HepG2 (cell line): ENCODE measurements around the gene CD4. TPM values are rescaled to one million over a fixed set of nuclear protein-coding genes. Genes with fewer than 3 reads are reported as not detected.

Experiments used
- AHDC1 ChIP-seq: sonication (generic); formaldehyde crosslinking; IDR thresholded peaks from 2 replicates; pipeline ENCODE4 v1.5.1; 2020; ENCODE audit warnings: mild to moderate bottlenecking, missing genetic modification reagents, borderline replicate concordance
- CBX2 ChIP-seq, 2 experiments: fragments of 200-600 bp in 1 of 2; sonication (generic); formaldehyde crosslinking in 1 of 2; IDR thresholded peaks; 2 replicates each; pipeline versions ENCODE4 v1.7.0 to v1.8.1; 2018 to 2022; ENCODE audit warnings: low read depth in 2 of 2, low read length in 1 of 2, mild to moderate bottlenecking in 1 of 2, missing genetic modification reagents in 1 of 2
- KDM4B ChIP-seq: sonication (generic); formaldehyde crosslinking; IDR thresholded peaks from 2 replicates; pipeline ENCODE4 v1.4.0; 2020; ENCODE audit warnings: missing genetic modification reagents
- PTBP1 ChIP-seq: fragments of 200-400 bp; formaldehyde crosslinking; IDR thresholded peaks from 2 replicates; pipeline ENCODE4 v1.6.1; 2018; ENCODE audit warnings: low read length, low read depth; ENCODE audit not compliant: poor library complexity, severe bottlenecking
- XRCC5 ChIP-seq: fragments of 200-400 bp; formaldehyde crosslinking; optimal IDR thresholded peaks from 2 replicates; pipeline ENCODE3; 2017; ENCODE audit warnings: mild to moderate bottlenecking, low read length
- ZFP36L2 ChIP-seq: sonication (generic); formaldehyde crosslinking; IDR thresholded peaks from 2 replicates; pipeline ENCODE4 v1.4.0; 2020; ENCODE audit warnings: missing genetic modification reagents
- ZNF234 ChIP-seq: sonication (generic); formaldehyde crosslinking; conservative IDR thresholded peaks from 2 replicates; pipeline ENCODE4 v1.5.1; 2020; ENCODE audit warnings: mild to moderate bottlenecking, missing genetic modification reagents
- ZNF562 ChIP-seq: sonication (generic); formaldehyde crosslinking; IDR thresholded peaks from 2 replicates; pipeline ENCODE4 v1.8.0; 2022; ENCODE audit warnings: missing genetic modification reagents, borderline replicate concordance
- polyA plus RNA-seq, 8 experiments: library from polyadenylated mRNA; depleted of rRNA in 3 of 8; stranded (reverse) in 7 of 8; unstranded in 1 of 8; fragments of >200 nt; fragmentation: Illumina TruSeq in 4 of 8; extraction: Trizol in 4 of 8; gene quantifications; 2 replicates each; pipeline versions ENCODE4 v1.2.1 to v1.2.3, GENCODE V29; 2011 to 2016; ENCODE audit warnings: low read depth in 4 of 8, missing spikeins in 1 of 8, mixed read lengths in 1 of 8; ENCODE audit not compliant: insufficient read depth in 1 of 8
- total RNA-seq, 5 experiments: library from RNA; depleted of rRNA; stranded (reverse); fragments of >200 nt; fragmentation: Illumina TruSeq; extraction: Trizol; gene quantifications; 2 replicates each; pipeline ENCODE4 v1.2.3, GENCODE V29; 2016; ENCODE audit warnings: low read depth in 1 of 5

Gene CD4
- total and polyA plus RNA-seq, 2 of the 13 experiments (the other 11 are each of a cell fraction or from before 2014, with no cell fraction given) = 0.07 to 0.95 TPM

- no peak for TF ChIP-seq ZNF234 (CRISPR knock-in tag)
- no peak for TF ChIP-seq ZFP36L2
- no peak for TF ChIP-seq PTBP1
- peak; percentile 62 for TF ChIP-seq XRCC5
- TF ChIP-seq CBX2 (IDR thresholded peaks at IDR 0.05; ENCODE audit: low read depth, low read length) = no peak
- TF ChIP-seq CBX2 (CRISPR knock-in tag; IDR thresholded peaks at IDR 0.05; ENCODE audit: low read depth) = no peak
- no peak for TF ChIP-seq ZNF562 (CRISPR knock-in tag)
- TF ChIP-seq AHDC1 = peak; percentile 25; the same call in 1 of the 2 replicates
- no peak for TF ChIP-seq KDM4B (CRISPR knock-in tag)
Measured at GRCh38 chr12:6752167-6752920, 37.0 kb upstream of the CD4 start (continued).
